ENCODE data around the gene P3H2. TPM values are rescaled to one million over a fixed set of nuclear protein-coding genes. Genes with fewer than 3 reads are reported as not detected.

The P3H2 gene
- total and polyA plus RNA-seq, 2 experiments from 2014 or later, result 4.7 to 14.9 TPM

- no peaks in the 10 kb centered on the region for H4K20me1 ChIP-seq (ENCODE audit: insufficient read depth)
- in situ Hi-C loops (cut with MboI), result no loop called here
- H3K27ac ChIP-seq, result no peak overlapping the region
- H3K9me3 ChIP-seq (ENCODE audit: low read depth), result no peaks in the 10 kb centered on the region
- no peaks in the 10 kb centered on the region for H3K27me3 ChIP-seq (replicated peaks; ENCODE audit: insufficient read depth)
- H3K9me2 ChIP-seq (ENCODE audit: insufficient read depth), result no peaks in the 10 kb centered on the region
- no peak overlapping the region for H2AFZ ChIP-seq
- H3F3A ChIP-seq (ENCODE audit: insufficient read depth), result peaks cover 13% of the 10 kb centered on the region
- TF ChIP-seq EZH2phosphoT487 (IDR thresholded peaks at IDR 0.05; ENCODE audit: insufficient read depth, low read depth) (no peak), EZH2 (IDR thresholded peaks at IDR 0.05; ENCODE audit: insufficient read depth, poor library complexity, severe bottlenecking) (no peak)
- 98 to 99% methylated on average over 2 of the region's 2 CpGs for WGBS, 2 experiments (ENCODE audit: low coverage in 1 of 2, low lambda C conversion rate in 2 of 2, missing lambda C conversion rate in 2 of 2)
- no peaks in the 10 kb centered on the region for H3K79me2 ChIP-seq (ENCODE audit: insufficient read depth)
- no peaks in the 10 kb centered on the region for H3K36me3 ChIP-seq (ENCODE audit: low read depth)
- no peak overlapping the region for H3K4me3 ChIP-seq
- no peak overlapping the region for H3K4me2 ChIP-seq (ENCODE audit: unreplicated experiment)
- no peak for DNase-seq
- H3K4me1 ChIP-seq (ENCODE audit: insufficient read depth), result peaks cover 30% of the 10 kb centered on the region
- no peak overlapping the region for H3K9ac ChIP-seq
Measured at GRCh38 chr3:189909573-189909972, 211.1 kb downstream of the P3H2 start.

GRCh38 chr3:189909139-189909538 is 211.6 kb downstream of the P3H2 start:
- H4K20me1 ChIP-seq (ENCODE audit: insufficient read depth), result no peaks in the 10 kb centered on the region
- H3K36me3 ChIP-seq (ENCODE audit: low read depth), result no peaks in the 10 kb centered on the region
- H2AFZ ChIP-seq, result no peak overlapping the region
- H3K79me2 ChIP-seq (ENCODE audit: insufficient read depth), result no peaks in the 10 kb centered on the region
- H3F3A ChIP-seq (ENCODE audit: insufficient read depth), result peaks cover 9% of the 10 kb centered on the region
- no peak overlapping the region for H3K9ac ChIP-seq
- no peak for DNase-seq
- peak overlapping the region; percentile 34 for H3K4me2 ChIP-seq (ENCODE audit: unreplicated experiment)
- H3K4me1 ChIP-seq (ENCODE audit: insufficient read depth), result peaks cover 26% of the 10 kb centered on the region
- no peak overlapping the region for H3K4me3 ChIP-seq
- no peaks in the 10 kb centered on the region for H3K9me2 ChIP-seq (ENCODE audit: insufficient read depth)
- H3K27me3 ChIP-seq (replicated peaks; ENCODE audit: insufficient read depth), result no peaks in the 10 kb centered on the region
- TF ChIP-seq EZH2 (IDR thresholded peaks at IDR 0.05; ENCODE audit: insufficient read depth, poor library complexity, severe bottlenecking) (no peak), EZH2phosphoT487 (IDR thresholded peaks at IDR 0.05; ENCODE audit: insufficient read depth, low read depth) (no peak)
- in situ Hi-C loops (cut with MboI), result no loop called here
- no peak overlapping the region for H3K27ac ChIP-seq
- H3K9me3 ChIP-seq (ENCODE audit: low read depth), result no peaks in the 10 kb centered on the region
- 95 to 100% methylated on average over 3 of the region's 3 CpGs for WGBS, 2 experiments (ENCODE audit: low coverage in 1 of 2, low lambda C conversion rate in 2 of 2, missing lambda C conversion rate in 2 of 2)

DNA sequence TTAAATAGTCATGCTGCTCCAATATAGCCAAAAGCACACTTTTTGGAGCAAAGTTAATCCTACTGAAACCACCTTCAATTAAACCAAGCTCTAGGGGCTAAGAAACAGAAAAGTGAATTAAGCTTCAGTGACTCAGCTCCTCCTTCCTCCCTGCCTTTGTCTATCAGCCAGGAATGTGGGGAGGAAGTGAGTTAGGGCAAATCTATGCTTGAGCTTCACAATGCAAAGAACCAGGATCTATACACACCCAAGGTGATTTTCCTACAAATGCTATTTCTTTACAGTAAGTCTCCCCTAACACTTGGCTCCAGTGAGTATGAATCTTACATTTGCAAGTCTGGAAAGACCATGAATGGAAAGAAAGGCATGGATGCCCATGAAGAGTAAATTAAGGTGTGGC is 212.1 kb downstream of the P3H2 start:
- Histone ChIP-seq H3K36me3 (ENCODE audit: low read depth) (no peaks in the 10 kb centered on the region), H3F3A (ENCODE audit: insufficient read depth) (peaks cover 8% of the 10 kb centered on the region; the same call in 1 of the 2 replicates), H3K27me3 (replicated peaks; ENCODE audit: insufficient read depth) (no peaks in the 10 kb centered on the region), H3K79me2 (ENCODE audit: insufficient read depth) (no peaks in the 10 kb centered on the region), H3K27ac (no peak overlapping the region), H3K4me1 (ENCODE audit: insufficient read depth) (peaks cover 21% of the 10 kb centered on the region), H3K9me2 (ENCODE audit: insufficient read depth) (no peaks in the 10 kb centered on the region), H3K9me3 (ENCODE audit: low read depth) (no peaks in the 10 kb centered on the region), H3K9ac (no peak overlapping the region), H2AFZ (peak overlapping the region; percentile 3; the same call in 1 of the 2 replicates), H3K4me2 (ENCODE audit: unreplicated experiment) (peak overlapping the region; percentile 34), H3K4me3 (0 out of 2 replicates have a peak overlapping the region, but pooled peaks have one; percentile 15), H4K20me1 (ENCODE audit: insufficient read depth) (no peaks in the 10 kb centered on the region)
- DNase-seq, result peak; percentile 72
- TF ChIP-seq EZH2 (IDR thresholded peaks at IDR 0.05; ENCODE audit: insufficient read depth, poor library complexity, severe bottlenecking) (no peak), EZH2phosphoT487 (IDR thresholded peaks at IDR 0.05; ENCODE audit: insufficient read depth, low read depth) (no peak)
- in situ Hi-C loops (cut with MboI), result no loop called here

DNA sequence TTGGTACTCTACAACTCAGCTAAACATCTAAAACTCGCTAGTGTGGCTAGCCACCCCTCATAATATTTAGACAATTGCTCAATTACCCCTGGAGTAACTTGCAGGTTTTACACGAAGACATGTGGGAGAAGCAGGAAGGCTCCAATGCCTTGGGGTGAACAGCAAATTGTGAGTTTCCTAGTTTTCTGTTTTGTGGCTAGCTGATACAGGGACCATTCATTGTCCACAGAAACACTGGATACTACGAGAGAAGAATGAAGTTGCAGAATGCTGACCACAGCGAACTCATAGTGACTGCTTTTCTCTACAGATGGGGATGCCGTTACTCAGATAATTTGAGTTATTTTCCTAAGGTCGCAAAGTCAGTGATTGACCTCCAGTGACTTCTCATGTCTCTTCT is 212.9 kb downstream of the P3H2 start:
- DNase-seq, result no peak
- peaks cover 8% of the 10 kb centered on the region; the same call in 1 of the 2 replicates for H3F3A ChIP-seq (ENCODE audit: insufficient read depth)
- H3K4me1 ChIP-seq (ENCODE audit: insufficient read depth), result peaks cover 18% of the 10 kb centered on the region
- no peak overlapping the region for H3K9ac ChIP-seq
- H3K36me3 ChIP-seq (ENCODE audit: low read depth), result no peaks in the 10 kb centered on the region
- H4K20me1 ChIP-seq (ENCODE audit: insufficient read depth), result no peaks in the 10 kb centered on the region
- no peak overlapping the region for H3K27ac ChIP-seq
- no peaks in the 10 kb centered on the region for H3K9me2 ChIP-seq (ENCODE audit: insufficient read depth)
- 0 out of 2 replicates have a peak overlapping the region, but pooled peaks have one; percentile 3 for H2AFZ ChIP-seq
- H3K79me2 ChIP-seq (ENCODE audit: insufficient read depth), result no peaks in the 10 kb centered on the region
- no peak overlapping the region for H3K4me2 ChIP-seq (ENCODE audit: unreplicated experiment)
- H3K4me3 ChIP-seq, result no peak overlapping the region
- H3K27me3 ChIP-seq (replicated peaks; ENCODE audit: insufficient read depth), result no peaks in the 10 kb centered on the region
- H3K9me3 ChIP-seq (ENCODE audit: low read depth), result no peaks in the 10 kb centered on the region
- WGBS, 2 experiments (ENCODE audit: low coverage in 1 of 2, low lambda C conversion rate in 2 of 2, missing lambda C conversion rate in 2 of 2), result 95 to 96% methylated on average over 6 of the region's 6 CpGs
- TF ChIP-seq EZH2phosphoT487 (IDR thresholded peaks at IDR 0.05; ENCODE audit: insufficient read depth, low read depth) (no peak), EZH2 (IDR thresholded peaks at IDR 0.05; ENCODE audit: insufficient read depth, poor library complexity, severe bottlenecking) (no peak)
- in situ Hi-C loops (cut with MboI), result no loop called here

Small RNAs within 50 kb of the gene (small RNA-seq; reads per million reads assigned to genes)
- gene RNU6-1109P (ENCODE audit: low read depth, low replicate concordance), result not detected

Other genes starting within 250 kb of the P3H2 start
- 0.32 and 0.38 TPM in 2 replicates for gene CLDN1, start 201.5 kb upstream of the P3H2 start, total RNA-seq (2014; rRNA removed; shearing (Covaris generic))
- 0.19 and 0.28 TPM in 2 replicates for gene CLDN1, start 201.5 kb upstream of the P3H2 start, polyA plus RNA-seq (2016; fragmentation: Nextera tagmentation; extraction: Ambion mirVana)